Neural cell (in vitro differentiated cells): ENCODE results near the gene BRICD5. TPM values are rescaled to one million over a fixed set of nuclear protein-coding genes. Genes with fewer than 3 reads are reported as not detected.

Experiments used
- H2AFZ ChIP-seq: fragments of 200-600, 300-800 bp; sonication (generic), shearing (Covaris generic); 2 replicates; pipeline ENCODE4 v1.6.0; 2014; ENCODE audit warnings: low read depth, mild to moderate bottlenecking, antibody characterized with exemption, low read length, moderate library complexity
- H3F3A ChIP-seq: fragments of 200-600 bp; shearing (Covaris generic); 2 replicates; pipeline ENCODE4 v1.6.1; 2016; ENCODE audit warnings: mild to moderate bottlenecking, moderate library complexity, mixed read lengths, antibody characterized with exemption, low read length; ENCODE audit not compliant: insufficient read depth, poor library complexity, severe bottlenecking
- H3K27ac ChIP-seq: fragments of 200-600, 300-800 bp; sonication (generic), shearing (Covaris generic); 2 replicates; pipeline ENCODE4 v1.5.1; 2014; ENCODE audit warnings: mild to moderate bottlenecking, low read length, moderate library complexity
- H3K27me3 ChIP-seq: fragments of 300-800, 200-600 bp; sonication (generic), shearing (Covaris generic); 2 replicates; pipeline ENCODE4 v1.6.0; 2014; ENCODE audit warnings: mild to moderate bottlenecking, low read depth, low read length, moderate library complexity; ENCODE audit not compliant: insufficient read depth
- H3K36me3 ChIP-seq: fragments of 300-800, 200-600 bp; sonication (generic), shearing (Covaris generic); 2 replicates; pipeline ENCODE4 v1.5.1; 2014; ENCODE audit warnings: mild to moderate bottlenecking, antibody characterized with exemption, low read length, moderate library complexity; ENCODE audit not compliant: insufficient read depth
- H3K4me2 ChIP-seq: fragments of 300-800, 200-600 bp; sonication (generic), shearing (Covaris generic); 2 replicates; pipeline ENCODE4 v1.6.0; 2014; ENCODE audit warnings: mild to moderate bottlenecking, low read length
- H3K4me3 ChIP-seq: fragments of 300-800, 200-600 bp; sonication (generic), shearing (Covaris generic); 2 replicates; pipeline ENCODE4 v1.5.1; 2014; ENCODE audit warnings: mild to moderate bottlenecking, low read length, moderate library complexity
- H3K79me2 ChIP-seq: fragments of 200-600 bp; shearing (Covaris generic); replicated peaks from 2 replicates; pipeline ENCODE4 v1.6.0; 2014; ENCODE audit warnings: mild to moderate bottlenecking, low read length, moderate library complexity; ENCODE audit not compliant: insufficient read depth
- H3K9ac ChIP-seq: fragments of 300-800, 200-600 bp; sonication (generic), shearing (Covaris generic); 2 replicates; pipeline ENCODE4 v1.6.1; 2016; ENCODE audit warnings: mild to moderate bottlenecking, low read length, mixed read lengths
- H3K9me2 ChIP-seq: fragments of 200-600 bp; shearing (Covaris generic); 2 replicates; pipeline ENCODE4 v1.6.1; 2016; ENCODE audit warnings: mild to moderate bottlenecking, low read length, mixed read lengths; ENCODE audit not compliant: insufficient read depth
- H3K9me3 ChIP-seq: fragments of 200-600, 300-800 bp; sonication (generic), shearing (Covaris generic); 2 replicates; pipeline ENCODE4 v1.6.1; 2016; ENCODE audit warnings: mild to moderate bottlenecking, mixed run types, low read length, moderate library complexity, mixed read lengths
- H4K20me1 ChIP-seq: fragments of 200-600 bp; shearing (Covaris generic); 2 replicates; pipeline ENCODE4 v1.6.1; 2016; ENCODE audit warnings: mild to moderate bottlenecking, mixed run types; ENCODE audit not compliant: insufficient read depth
- EP300 ChIP-seq: fragments of 450-650 bp; conservative IDR thresholded peaks from 2 replicates; pipeline ENCODE4 v1.6.1; 2014; ENCODE audit warnings: antibody characterized with exemption, mild to moderate bottlenecking, moderate library complexity; ENCODE audit not compliant: poor library complexity, severe bottlenecking
- EZH2 ChIP-seq: fragments of 200-600, 300-800 bp; shearing (Covaris generic), sonication (generic); IDR thresholded peaks from 2 replicates; pipeline ENCODE4 v1.6.1; 2014; ENCODE audit warnings: antibody characterized with exemption, low read length, borderline replicate concordance, mild to moderate bottlenecking; ENCODE audit not compliant: insufficient read depth, poor library complexity, severe bottlenecking
- MXI1 ChIP-seq: fragments of 450-650 bp; conservative IDR thresholded peaks from 2 replicates; pipeline ENCODE4 v1.6.1; 2014; ENCODE audit warnings: antibody characterized with exemption, mild to moderate bottlenecking; ENCODE audit not compliant: poor library complexity, severe bottlenecking
- POLR2AphosphoS5 ChIP-seq: IDR thresholded peaks from 2 replicates; pipeline ENCODE4 v1.6.1; 2012
- RAD21 ChIP-seq: fragments of 450-650 bp; conservative IDR thresholded peaks from 2 replicates; pipeline ENCODE4 v1.6.1; 2014; ENCODE audit warnings: antibody characterized with exemption, mild to moderate bottlenecking, moderate library complexity
- SMC3 ChIP-seq: fragments of 450-650 bp; conservative IDR thresholded peaks from 2 replicates; pipeline ENCODE4 v1.6.1; 2014; ENCODE audit warnings: antibody characterized with exemption, mild to moderate bottlenecking, moderate library complexity; ENCODE audit not compliant: poor library complexity
- TAF1 ChIP-seq: IDR thresholded peaks from 2 replicates; pipeline ENCODE4 v1.6.1; 2012; ENCODE audit warnings: low read depth
- polyA plus RNA-seq: library from polyadenylated mRNA; depleted of rRNA; stranded (reverse); fragments of >200 nt; gene quantifications from 2 replicates; pipeline ENCODE4 v1.2.3, GENCODE V29; 2014
- TF ChIP-seq, protein P1 (sequence below): IDR thresholded peaks from 2 replicates; pipeline ENCODE4 v1.6.1; 2012; ENCODE audit warnings: borderline replicate concordance
- TF ChIP-seq, protein P2 (sequence below): fragments of 450-650 bp; IDR thresholded peaks from 2 replicates; pipeline ENCODE4 v1.5.1; 2014; ENCODE audit warnings: antibody characterized with exemption, mild to moderate bottlenecking, moderate library complexity; ENCODE audit not compliant: poor library complexity, severe bottlenecking

The BRICD5 gene
- polyA plus RNA-seq, 1 donor from 2014 or later, result 39.2 TPM

DNA sequence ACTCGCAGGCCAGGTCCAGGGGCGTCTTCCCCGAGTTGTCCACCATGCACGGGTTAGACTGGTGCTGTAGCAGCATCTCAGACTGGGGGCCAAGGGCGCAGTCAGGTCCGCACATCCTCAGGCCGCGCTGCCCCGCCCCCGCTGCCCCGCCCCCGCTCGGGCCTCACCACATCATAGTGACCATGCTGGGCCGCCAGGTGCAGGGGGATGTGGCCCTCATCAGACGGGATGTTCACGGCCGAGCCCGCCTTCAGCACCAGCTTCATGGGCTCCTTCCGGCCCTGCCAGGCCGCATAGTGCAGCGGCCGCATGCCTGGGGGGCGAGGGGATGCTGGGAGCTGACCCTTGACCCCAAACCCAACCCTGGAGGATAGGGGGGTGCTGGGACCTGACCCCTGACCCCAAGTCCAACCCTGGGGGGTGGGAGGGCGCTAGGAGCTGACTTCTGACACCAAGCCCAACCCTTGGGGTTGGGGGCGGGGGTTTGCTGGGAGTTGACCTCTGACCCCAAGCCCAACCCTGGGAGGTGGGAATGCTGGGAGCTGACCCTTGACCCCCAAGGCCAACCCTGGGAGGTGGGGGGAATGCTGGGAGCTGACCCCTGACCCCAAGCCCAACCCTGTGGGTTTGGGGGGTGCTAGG lies 21.3 kb downstream of the BRICD5 start:
- H2AFZ ChIP-seq, result no peak overlapping the region
- H3K9ac ChIP-seq, result no peak overlapping the region
- H3K9me2 ChIP-seq, result no peaks in the 10 kb centered on the region
- H3K79me2 ChIP-seq, result no peaks in the 10 kb centered on the region
- H3K36me3 ChIP-seq, result no peaks in the 10 kb centered on the region
- TF ChIP-seq MXI1 (no peak), SMC3 (no peak), POLR2AphosphoS5 (no peak), EP300 (no peak), RAD21 (no peak), EZH2 (no peak), TAF1 (no peak)
- TF ChIP-seq, protein P1, sequence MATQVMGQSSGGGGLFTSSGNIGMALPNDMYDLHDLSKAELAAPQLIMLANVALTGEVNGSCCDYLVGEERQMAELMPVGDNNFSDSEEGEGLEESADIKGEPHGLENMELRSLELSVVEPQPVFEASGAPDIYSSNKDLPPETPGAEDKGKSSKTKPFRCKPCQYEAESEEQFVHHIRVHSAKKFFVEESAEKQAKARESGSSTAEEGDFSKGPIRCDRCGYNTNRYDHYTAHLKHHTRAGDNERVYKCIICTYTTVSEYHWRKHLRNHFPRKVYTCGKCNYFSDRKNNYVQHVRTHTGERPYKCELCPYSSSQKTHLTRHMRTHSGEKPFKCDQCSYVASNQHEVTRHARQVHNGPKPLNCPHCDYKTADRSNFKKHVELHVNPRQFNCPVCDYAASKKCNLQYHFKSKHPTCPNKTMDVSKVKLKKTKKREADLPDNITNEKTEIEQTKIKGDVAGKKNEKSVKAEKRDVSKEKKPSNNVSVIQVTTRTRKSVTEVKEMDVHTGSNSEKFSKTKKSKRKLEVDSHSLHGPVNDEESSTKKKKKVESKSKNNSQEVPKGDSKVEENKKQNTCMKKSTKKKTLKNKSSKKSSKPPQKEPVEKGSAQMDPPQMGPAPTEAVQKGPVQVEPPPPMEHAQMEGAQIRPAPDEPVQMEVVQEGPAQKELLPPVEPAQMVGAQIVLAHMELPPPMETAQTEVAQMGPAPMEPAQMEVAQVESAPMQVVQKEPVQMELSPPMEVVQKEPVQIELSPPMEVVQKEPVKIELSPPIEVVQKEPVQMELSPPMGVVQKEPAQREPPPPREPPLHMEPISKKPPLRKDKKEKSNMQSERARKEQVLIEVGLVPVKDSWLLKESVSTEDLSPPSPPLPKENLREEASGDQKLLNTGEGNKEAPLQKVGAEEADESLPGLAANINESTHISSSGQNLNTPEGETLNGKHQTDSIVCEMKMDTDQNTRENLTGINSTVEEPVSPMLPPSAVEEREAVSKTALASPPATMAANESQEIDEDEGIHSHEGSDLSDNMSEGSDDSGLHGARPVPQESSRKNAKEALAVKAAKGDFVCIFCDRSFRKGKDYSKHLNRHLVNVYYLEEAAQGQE, result no peak
- TF ChIP-seq, protein P2, sequence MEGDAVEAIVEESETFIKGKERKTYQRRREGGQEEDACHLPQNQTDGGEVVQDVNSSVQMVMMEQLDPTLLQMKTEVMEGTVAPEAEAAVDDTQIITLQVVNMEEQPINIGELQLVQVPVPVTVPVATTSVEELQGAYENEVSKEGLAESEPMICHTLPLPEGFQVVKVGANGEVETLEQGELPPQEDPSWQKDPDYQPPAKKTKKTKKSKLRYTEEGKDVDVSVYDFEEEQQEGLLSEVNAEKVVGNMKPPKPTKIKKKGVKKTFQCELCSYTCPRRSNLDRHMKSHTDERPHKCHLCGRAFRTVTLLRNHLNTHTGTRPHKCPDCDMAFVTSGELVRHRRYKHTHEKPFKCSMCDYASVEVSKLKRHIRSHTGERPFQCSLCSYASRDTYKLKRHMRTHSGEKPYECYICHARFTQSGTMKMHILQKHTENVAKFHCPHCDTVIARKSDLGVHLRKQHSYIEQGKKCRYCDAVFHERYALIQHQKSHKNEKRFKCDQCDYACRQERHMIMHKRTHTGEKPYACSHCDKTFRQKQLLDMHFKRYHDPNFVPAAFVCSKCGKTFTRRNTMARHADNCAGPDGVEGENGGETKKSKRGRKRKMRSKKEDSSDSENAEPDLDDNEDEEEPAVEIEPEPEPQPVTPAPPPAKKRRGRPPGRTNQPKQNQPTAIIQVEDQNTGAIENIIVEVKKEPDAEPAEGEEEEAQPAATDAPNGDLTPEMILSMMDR, result no peak
- no peaks in the 10 kb centered on the region for H3K27me3 ChIP-seq
- H3K27ac ChIP-seq, result no peak overlapping the region
- no peak overlapping the region for H3K4me2 ChIP-seq
- no peaks in the 10 kb centered on the region for H3K9me3 ChIP-seq
- H3K4me3 ChIP-seq, result no peak overlapping the region
- no peaks in the 10 kb centered on the region for H4K20me1 ChIP-seq
- H3F3A ChIP-seq, result no peaks in the 10 kb centered on the region

DNA sequence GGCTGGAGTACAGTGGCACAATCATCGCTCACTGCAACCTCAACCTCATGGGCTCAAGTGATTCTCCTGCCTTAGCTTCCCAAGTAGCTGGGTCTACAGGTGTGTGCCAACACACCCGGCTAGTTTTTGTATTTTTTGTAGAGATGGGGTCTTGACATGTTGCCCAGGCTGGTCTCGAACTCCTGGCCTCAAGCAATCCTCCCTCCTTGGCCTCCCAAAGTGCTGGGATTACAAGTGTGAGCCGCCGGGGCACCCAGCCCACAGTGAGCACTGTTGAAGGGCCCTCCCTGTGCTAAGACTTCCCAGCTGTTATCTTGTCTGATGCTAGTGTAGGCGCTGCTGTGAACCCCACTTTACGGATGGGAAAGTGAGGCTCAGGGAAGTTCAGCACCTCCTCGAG lies 22.3 kb downstream of the BRICD5 start:
- H3K4me2 ChIP-seq, result no peak overlapping the region
- no peak overlapping the region for H3K27ac ChIP-seq
- no peaks in the 10 kb centered on the region for H3F3A ChIP-seq
- no peaks in the 10 kb centered on the region for H3K36me3 ChIP-seq
- no peaks in the 10 kb centered on the region for H3K9me3 ChIP-seq
- H3K79me2 ChIP-seq, result no peaks in the 10 kb centered on the region
- TF ChIP-seq, protein P1, result no peak
- TF ChIP-seq POLR2AphosphoS5 (no peak), EP300 (no peak), EZH2 (no peak), RAD21 (no peak), SMC3 (no peak), MXI1 (no peak), TAF1 (no peak)
- TF ChIP-seq, protein P2, result no peak
- H3K9me2 ChIP-seq, result no peaks in the 10 kb centered on the region
- H3K27me3 ChIP-seq, result no peaks in the 10 kb centered on the region
- no peak overlapping the region for H2AFZ ChIP-seq
- H3K4me3 ChIP-seq, result no peak overlapping the region
- no peak overlapping the region for H3K9ac ChIP-seq
- H4K20me1 ChIP-seq, result no peaks in the 10 kb centered on the region
